NCI-H187 (cell line): ENCODE results near the gene C12orf75.
"Not testable (repeated sequence)": the region's sequence is repeated elsewhere in the genome, so short reads cannot be mapped to it uniquely, and the experiment has no call there.

ENCODE experiments used
- DNase-seq, 2 experiments: peaks; one replicate each; lab custom pipeline; 2025; lab: John Stamatoyannopoulos, UW

C12orf75 gene

GRCh38 chr12:105336411-105336810 is 5.9 kb downstream of the C12orf75 start:
- DNase-seq: peak in 1 of 2 experiments; percentile 18

GRCh38 chr12:105337391-105337790 is 6.9 kb downstream of the C12orf75 start:
- no peak for DNase-seq

DNA sequence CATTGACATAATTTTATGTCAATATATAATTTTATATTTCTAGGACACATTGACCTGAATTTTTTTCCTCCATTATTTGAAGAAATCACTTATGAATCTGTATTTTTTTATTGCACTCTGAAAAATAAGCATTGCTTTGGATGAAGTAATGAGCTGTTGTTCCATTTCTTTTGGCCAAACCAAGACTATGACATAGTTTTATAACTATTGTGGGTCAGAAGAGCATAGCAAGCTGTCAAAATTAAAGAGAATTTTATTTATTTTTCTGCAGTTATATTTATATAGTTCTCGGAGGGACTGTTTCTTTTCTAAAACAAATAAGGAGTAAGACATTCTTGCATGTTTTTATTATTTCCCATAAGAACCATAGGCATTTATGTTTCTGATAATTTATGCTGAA is 8.5 kb downstream of the C12orf75 start:
- no peak for DNase-seq

DNA sequence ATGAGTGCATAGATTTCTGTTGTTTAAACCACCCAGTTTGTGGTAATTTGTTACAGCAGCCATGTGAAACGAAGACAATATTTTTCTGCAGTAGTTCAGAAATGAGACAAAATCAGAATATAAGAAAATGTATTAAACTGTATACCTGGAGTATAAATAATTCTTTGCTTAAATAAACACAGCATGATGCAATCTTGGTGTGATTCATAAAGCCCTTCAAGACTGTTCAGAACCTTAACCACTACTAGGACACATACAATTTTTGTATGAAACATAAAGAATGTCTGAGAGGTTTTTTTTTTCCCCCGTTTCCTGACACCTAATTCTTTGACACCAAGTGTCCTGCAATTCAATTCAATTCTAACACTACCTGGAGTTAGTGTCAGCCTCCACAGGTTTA is 10.5 kb downstream of the C12orf75 start:
- no peak for DNase-seq

DNA sequence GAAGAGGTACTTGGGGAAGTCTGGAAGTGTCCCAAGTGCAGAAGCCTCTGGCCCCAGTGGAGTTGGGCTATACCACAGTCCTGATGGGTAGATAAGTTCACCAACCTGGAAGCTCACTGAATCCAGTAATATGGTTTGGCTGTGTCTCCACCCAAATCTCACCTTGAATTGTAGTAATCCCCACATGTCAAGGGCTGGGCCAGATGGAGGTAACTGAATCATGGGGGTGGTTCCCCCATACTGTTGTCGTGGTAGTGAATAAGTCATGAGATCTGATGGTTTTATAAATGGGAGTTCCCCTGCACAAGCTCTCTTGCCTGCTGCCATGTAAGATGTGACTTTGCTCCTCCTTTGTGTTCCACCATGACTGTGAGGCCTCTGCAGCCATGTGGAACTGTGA is 11.1 kb downstream of the C12orf75 start:
- not testable (repeated sequence) for DNase-seq

DNA sequence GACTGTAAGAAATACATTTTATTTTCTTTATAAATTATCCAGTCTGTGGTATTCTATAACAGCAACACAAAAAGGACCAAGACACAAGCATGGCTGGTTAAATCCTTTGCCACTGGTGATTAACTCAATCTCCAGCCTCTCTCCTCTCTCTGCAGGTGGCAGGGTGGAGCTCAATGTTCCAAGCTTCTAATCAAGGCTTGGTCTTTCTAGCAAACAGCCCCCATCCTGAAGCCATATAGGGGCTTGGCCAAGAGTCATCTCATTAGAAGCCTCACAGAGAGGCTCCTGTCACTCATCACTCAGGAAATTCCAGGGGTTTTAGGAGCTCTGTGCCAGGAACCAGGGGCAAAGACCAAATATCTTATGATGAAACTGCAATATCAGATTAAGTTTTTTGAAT is 12.0 kb downstream of the C12orf75 start:
- DNase-seq: no peak

GRCh38 chr12:105343836-105344235 is 13.3 kb downstream of the C12orf75 start:
- peak; percentile 95 to 96 for DNase-seq

- no peak for DNase-seq
These were observed 17.0 kb downstream of the C12orf75 start for GRCh38 chr12:105347499-105347898.

DNA sequence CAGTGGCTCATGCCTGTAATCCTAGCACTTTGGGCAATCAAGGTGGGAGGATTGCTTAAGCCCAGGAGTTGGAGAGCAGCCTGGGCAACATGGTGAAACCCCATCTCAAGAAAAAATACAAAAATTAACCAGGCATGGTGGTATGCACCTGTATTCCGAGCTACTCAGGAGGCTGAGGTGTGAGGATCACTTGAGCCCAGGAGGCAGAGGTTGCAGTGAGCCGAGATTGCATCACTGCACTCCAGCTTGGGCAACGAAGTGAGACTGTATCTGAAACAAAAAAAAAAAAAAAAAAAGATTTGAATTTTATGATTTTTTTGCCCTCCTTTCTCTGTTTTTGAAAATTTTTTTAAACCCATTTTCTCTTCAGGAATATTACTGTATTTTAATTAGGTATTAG is 17.7 kb downstream of the C12orf75 start:
- DNase-seq: no peak

- no peak for DNase-seq
These were observed 18.1 kb downstream of the C12orf75 start for GRCh38 chr12:105348561-105348960.

DNA sequence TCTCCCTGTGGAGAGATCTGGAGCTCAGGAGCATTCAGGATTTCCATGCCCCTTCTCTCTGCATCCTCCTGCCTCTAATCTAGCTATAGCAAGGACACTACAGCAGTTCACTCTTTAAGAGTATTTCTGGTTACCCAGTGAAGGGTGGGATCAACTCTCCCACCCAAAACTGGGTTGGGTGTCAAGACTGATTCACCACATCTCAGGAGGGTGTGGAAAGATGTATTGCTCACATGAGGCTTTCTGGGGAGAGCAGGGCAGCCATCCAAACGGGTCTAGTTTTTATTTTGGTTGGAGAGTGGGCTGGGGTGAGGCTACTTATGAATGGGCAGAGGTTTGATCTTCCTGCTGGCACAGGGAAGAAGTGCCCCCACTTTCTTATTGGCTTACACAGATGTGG is 18.6 kb downstream of the C12orf75 start:
- DNase-seq: no peak

DNA sequence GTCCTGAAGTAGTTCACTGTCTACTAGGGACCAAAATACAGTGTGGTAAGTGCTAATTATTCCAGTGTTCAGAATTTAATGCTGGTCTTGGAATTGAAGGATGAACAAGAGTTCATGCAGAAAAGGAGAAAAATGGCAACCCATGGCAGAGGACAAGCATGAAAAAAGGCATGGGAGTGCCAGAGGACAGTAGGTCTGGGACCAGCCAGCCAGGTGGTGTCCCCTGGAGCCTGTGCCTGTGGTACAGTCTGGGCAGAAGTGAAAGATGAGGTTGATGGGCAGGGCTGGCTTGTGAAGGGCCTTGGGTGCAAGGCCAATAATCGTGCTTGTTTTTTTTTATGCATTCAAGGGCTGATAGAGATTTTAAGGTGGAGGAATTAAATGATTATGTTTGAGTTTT is 21.0 kb downstream of the C12orf75 start:
- DNase-seq: no peak

DNA sequence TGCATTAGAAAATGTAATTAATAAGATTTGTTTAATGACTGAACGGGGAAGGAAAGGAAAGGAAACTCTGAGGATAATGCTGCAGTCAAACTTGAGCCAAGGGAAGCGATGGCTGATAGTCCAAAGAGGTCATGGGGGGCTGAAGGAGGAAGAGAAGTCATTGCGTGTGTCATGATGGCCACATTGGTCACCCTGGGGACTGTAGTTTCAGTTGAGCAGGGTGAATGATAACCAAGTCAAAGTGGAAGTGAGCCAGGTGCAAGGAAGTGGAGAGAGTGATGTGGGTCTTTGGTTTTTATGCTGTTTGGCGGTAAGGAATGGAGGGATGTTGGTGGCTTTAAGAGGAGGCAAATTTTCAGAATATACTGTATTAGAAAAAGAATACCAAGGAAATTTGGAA is 21.6 kb downstream of the C12orf75 start:
- no peak for DNase-seq

DNA sequence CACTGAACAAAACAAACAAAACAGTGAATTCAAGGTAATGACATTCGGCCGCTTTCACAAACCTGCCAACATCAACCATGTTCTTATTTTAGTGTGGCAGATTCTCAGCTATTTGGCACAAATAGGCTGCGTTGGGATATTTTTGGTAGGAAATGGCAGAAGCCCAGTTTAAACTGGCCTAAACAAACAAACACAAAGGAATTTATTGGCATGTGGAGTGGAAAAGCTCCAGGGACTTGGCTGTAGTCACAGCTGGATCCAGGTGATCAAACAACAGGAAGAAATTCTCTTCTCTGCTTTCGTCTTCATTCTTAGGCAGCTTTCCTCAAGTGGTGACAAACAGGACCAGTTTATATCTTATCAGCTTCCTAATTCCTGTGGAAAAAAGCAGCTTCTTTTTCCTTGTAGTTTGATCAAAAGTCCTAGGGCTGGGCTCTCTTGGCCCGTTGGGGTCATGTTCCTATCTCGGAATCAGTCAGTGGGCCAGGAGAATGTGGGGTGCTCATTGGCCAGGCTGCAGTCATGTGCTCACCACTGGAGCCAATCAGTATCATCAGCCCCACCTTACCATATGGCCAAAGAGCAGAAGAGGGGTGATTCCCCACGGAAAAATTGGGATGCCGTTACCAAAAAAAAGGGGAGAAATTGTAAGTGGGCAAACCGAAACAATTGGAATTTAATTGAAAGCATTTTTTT is 22.6 kb downstream of the C12orf75 start:
- no peak for DNase-seq

GRCh38 chr12:105355752-105356151 is 25.3 kb downstream of the C12orf75 start:
- no peak for DNase-seq

- no peak for DNase-seq
These were observed 26.7 kb downstream of the C12orf75 start for GRCh38 chr12:105357162-105357691.

DNA sequence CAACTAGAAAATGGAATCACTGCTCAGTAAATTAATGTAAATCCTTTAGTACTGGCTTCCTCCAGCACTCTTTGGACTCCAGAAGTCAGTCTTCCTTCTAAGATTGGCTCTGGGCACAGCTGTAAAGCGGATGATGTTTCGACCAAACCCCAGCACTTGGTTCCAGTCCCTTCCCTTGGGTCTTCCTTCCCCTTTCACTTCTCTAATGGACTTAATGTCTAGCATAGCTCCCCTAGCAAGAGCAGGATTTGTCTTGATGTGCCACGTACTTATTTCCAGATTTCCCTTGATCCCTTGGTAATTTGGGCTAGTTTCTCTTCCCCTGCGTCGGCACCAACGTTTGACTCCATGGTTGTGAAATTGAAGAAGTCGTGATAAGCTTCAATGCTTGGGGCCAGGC is 28.3 kb downstream of the C12orf75 start:
- no peak for DNase-seq

- no peak for DNase-seq
These were observed 29.4 kb downstream of the C12orf75 start for GRCh38 chr12:105359856-105360255.

DNA sequence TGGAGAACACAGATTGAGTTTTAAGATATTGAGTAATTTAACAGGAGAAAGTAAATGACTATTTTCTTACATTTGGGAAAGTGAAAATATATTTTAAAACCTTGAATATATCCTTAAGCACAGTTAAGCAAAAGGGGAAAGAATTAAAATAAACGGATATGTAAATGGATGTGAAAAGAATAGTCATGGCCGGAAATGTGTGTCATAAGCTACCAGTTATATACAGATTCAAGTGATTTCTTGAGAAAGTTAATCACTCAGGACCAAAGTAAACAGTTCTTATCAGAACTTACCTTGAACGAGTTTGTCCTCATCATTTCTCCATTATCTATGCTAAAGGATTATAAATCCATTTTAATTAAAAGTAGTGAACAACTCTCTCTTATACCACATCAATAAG is 33.4 kb downstream of the C12orf75 start:
- no peak for DNase-seq

DNA sequence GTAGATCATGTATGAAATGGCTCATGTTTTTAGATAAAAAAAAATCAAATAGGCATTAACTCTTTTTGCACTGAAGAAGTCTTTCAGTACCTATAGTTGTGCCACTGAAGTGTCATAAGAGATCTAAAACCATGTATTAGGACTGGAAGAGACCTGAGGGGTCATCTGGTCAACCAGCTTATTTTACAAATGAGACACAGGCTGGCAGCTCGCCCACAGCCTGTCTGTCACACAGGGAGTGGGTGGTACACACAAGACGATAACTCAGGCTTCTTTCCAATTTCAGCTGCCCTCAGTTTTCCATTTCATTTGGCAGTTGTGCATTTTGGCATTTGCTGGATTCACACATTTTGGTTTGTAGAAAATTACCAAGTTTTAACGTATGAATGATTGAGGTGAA is 34.7 kb downstream of the C12orf75 start:
- DNase-seq: no peak

DNA sequence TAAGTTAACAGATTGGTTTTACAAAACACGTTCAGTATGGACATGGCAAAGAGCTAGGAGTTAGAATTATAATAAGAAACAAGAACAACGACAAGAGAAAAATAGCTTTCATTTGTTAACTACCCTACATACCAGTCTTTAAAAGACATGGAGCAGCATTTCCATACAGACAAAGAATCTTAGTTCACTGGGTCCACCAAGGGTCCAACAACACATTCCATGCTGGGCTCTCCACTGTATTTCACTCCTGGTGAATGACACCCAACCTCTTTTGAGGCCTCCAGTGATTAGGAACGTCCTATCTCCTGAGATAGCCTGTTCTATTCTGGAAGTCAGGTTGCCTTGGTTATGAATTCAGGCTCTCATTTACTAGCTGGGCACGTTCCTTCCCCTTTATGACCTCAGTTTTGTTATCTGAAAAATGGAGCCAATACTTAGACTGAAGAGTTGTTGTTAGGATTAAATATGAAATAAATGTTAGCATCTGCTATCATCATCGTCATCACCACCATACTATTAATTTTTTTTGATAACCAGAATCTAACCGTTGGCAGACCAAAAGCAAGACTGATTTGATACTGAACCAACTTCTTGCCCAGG is 37.7 kb downstream of the C12orf75 start:
- no peak for DNase-seq

DNA sequence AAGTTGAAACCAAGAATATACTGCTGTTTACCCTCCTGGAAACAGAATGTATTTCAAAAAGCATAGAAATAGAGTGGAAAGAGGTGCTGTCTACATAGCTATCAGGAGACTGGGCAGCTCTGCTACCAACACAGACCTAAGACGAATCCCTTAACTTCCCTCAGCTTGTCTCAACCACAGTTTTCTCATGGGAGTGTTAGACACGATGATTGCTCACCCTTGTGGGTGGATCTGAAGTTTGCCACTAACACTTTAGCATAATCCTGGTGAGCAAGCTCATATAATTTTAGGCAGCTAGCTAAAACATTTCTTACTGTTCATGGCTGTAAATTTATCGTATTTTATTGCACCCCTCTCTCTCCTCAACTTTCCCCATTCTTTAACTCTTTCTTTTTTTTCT is 38.5 kb downstream of the C12orf75 start:
- no peak for DNase-seq

- DNase-seq: no peak
These were observed 43.8 kb downstream of the C12orf75 start for GRCh38 chr12:105374303-105374702.

- no peak for DNase-seq
These were observed 46.6 kb downstream of the C12orf75 start for GRCh38 chr12:105377077-105377476.
